NCI-H82 (cell line): Measurements from ENCODE around the gene PHF24.
"Not testable (repeated sequence)": the region's sequence is repeated elsewhere in the genome, so short reads cannot be mapped to it uniquely, and the experiment has no call there.

ENCODE experiments used
- DNase-seq: peaks from one replicate; lab custom pipeline; 2025; lab: John Stamatoyannopoulos, UW

Gene PHF24

DNA sequence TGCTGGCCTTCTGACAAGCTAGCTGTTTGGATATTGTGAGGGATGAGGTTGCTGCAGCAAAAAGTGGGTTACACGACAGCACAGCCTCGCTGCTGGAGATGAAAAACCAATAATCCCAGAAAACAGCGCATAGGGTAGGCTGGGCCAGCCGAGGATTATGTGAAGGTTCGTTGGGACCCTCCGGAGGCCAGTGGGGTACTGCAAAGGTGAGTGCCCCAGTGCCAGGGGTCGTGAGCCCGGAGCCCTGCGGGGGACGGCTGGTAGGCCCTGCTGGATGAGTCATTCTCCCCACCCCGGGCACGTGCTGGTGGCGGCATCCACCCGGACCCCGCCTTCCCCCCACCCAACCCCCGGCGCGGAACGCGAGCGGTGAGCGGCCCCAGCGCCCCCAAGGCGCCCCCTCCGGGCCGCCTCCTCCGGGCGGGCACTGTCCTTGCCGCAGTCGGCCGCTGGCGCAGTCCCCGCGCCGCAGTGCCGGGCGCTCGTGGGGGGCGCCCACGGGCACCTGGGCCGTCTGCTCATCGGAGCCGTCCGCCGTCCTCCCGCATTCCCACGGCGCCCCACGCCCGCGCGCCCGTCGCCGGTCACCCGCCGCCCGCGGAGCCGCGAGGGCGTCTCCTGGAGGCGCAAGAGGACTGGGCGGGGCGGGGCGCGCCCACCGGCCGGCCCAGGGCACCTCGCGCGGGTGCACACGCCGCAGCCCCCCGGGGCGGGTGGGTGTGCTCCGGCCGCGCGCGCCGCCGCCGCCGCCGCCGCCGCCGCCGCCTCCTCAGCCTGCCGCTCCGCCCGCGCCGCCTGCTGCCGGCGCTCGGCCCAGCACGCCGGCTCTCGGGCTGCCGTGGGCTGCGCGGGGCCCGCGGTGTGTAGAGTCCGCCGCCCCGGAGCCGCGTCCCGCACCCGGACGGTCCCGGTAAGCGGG is at the start of gene PHF24:
TSS of gene PHF24 (plus strand) at position 794 of the 919 bp plus-strand sequence. CDS start 13,014 bp downstream, outside the sequence.
- DNase-seq = peak; percentile 4

DNA sequence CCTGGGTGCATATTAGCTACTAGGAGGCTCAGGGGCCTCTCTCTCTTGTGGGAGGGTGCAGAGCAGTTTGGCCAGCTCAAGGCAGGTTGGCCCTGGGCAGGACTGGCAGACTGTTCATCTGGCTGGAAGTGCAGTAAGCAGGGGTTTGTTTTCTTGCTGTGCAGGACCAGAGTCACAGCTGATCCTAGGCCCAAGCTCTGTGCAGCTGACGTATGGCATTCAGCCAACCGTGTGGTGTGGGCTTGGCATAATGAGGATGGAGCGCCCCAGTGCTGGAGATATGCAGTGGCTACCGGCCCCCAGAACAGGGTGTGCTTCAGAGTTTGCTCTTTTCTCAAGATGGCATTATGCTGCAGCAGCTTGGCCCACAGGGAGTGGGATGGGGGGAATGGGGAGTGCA is 31.0 kb upstream of the PHF24 start:
- no peak for DNase-seq

DNA sequence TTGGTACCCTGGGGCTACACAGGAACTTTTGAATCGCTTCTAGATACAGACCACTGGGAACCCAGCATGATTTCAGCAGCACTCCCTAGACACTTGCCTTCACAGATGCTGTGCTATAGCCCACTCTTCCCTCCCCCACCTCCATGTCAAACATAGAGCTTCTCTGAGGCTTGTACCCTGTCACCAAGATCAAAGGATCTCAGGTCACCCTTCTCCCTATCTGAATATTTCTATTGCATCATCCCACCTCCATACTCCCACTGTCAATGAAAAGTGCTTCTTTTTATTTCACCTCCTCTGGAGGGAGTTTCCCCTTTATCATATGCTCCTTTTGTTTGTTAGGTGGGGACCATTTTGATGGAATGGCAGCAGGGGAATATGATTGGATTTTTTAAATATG is 29.2 kb upstream of the PHF24 start:
- peak; percentile 18 for DNase-seq

DNA sequence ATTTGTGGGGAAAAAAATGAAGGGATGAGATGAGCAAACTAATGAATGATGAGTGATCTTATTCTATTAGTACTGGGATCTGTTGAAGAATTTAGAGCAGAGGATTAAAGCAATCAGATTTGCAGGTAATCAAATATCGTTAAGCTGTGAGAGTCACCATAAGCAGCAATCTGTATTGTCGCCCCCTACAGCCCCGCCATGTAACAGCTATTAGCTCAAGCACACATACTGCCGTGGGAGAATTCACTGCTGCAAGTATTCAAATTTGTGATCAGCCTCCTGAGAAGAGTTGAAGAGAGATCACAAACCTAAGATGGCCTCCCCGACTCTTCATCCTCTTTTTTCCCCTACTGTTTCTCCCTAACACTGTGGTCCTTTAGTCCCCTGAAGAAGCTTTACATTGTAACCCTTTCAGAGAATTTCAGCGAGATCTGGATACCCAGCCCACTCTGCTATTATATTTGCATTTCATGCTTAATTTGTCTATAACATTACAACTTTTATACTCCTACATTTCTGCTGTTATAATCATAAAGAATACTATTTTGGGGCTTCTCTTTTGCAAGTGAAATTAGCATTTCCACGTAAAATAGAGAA is 28.5 kb upstream of the PHF24 start:
- peak; percentile 88 for DNase-seq

DNA sequence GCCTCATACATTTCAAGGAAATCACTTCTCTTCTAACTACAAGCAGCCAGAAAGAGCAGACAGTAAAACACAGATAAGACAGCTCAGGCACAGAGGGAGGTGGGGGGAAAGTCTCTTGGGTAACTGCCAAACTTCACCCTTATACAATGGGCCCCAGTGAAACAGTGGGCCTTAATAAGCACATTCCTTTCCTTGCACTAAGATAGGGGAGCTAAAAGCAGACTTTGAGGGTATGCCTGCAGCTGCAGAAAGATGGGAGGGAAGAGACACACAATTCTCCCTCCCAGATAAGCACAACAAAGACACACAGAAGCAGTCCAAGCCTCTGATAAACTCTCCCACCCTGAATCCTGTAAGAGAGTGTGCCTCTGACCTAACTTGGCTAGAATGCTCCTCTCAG is 18.1 kb upstream of the PHF24 start:
- not testable (repeated sequence) for DNase-seq

DNA sequence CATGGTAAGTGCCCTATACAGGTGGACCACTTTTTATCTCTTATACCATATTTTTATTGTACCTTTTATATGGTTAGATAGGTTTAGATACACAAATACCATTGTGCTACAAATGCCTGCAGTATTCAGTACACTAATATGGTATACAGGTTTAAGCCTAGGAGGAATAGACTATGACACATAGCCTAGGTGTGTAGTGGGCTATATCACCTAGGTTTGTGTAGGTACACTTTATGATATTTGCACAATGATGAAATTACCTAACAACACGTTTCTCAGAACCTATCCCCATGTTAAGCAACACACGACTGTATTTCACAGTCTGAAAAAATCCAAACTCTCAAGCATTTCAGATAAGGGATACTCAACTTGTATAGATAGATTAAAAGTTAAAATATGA is 9.6 kb upstream of the PHF24 start:
- DNase-seq = no peak

DNA sequence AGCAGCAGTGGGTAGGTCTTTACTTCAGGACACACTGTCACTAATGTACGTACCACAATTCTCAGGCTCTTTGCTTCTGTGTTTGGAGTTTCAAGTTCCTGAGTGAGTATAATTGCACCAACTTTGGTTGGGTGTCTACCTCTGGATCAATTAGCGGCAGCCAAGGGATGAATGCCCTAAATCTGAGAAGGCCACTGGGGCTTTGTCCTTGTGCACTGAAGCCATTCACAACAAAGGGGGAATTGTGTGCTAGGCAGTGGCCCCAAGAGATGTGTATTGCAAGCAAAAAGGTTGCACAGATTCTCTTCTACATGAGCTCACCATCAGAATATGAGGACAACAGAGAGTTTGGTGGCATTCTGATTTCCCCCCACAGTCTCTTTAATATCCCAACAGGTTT is 3.9 kb upstream of the PHF24 start:
- no peak for DNase-seq

DNA sequence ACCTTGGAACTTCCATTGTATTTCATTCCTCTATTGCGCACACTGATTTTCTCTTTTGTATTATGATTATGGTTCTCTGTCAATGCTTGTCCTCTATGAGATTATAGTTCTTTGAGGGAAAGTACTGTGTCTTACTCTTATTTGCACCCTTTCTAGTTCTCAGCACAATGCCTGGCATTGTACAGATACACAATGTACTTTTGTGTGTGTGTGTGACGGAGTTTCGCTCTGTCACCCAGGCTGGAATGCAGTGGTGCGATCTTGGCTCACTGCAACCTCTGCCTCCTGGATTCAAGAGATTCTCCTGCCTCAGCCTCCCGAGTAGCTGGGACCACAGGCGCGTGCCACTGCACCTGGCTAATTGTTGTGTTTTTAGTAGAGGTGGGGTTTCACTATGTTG is 2.0 kb upstream of the PHF24 start:
- DNase-seq = not testable (repeated sequence)

DNA sequence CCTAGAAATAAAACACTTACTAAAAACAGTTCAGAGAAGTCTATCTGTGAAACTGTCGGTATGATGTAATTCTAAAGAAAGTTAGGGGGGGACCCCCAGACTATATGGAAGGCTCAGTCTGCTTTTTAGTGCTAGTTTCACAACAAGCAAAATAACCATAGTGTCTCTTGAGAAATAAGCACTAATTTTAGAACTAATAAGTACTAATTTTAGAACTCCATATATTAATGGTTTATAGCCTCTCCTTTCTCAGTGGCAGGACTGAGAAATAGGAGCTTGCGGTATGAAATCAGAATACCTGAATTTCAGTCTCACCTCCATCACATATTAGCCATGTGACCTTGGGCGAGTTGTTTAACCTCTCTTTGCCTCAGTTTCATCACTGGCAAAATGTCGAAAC is 1.4 kb upstream of the PHF24 start:
- no peak for DNase-seq

DNA sequence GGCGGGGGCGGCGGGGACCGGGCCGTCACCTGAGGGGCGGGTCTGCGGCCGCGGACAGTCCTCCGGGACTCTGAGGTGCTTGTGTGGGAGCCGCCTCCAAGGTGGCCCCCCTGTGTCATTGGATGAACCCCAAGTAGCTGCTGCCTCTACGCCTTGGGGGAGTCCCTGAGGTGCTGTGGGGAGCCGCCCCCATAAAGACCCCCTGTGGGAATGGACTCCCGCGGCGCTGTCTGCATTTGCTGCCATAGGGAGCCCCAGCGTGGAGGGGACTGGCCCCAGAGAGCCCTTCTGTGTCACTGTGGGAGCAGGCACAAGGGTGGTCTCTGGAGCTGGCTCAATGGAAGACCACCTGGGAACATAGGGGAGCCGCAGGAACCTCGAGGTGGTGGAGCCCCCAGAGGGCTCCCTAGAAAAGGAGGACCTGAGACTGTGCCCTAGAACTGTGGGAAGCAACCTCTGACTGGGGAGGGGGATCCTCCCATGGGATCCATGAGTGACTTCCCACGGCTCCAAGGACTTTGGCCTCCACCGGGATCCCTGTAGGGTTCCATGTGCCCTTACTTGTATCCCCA is 412 bp downstream of the PHF24 start:
- no peak for DNase-seq

DNA sequence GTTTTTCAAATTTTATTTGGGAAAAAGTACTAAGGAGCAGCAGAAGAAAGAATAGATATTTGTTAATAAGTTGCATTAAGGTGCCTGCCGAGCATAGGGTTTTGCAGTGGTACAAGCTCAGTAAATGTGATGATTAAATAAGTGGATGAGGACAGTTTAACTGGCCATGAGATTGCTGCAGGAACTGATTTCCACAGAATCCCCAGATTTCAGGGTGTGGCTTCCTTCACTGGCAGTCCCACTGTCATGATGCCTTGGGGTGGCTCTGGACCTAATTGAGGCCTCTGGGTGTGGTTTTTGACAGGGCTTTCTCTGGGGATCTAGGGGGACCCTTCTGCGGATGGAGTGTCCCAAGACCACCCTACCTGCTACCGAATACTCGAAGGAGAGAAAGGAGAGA is 1.4 kb downstream of the PHF24 start:
- DNase-seq = no peak

DNA sequence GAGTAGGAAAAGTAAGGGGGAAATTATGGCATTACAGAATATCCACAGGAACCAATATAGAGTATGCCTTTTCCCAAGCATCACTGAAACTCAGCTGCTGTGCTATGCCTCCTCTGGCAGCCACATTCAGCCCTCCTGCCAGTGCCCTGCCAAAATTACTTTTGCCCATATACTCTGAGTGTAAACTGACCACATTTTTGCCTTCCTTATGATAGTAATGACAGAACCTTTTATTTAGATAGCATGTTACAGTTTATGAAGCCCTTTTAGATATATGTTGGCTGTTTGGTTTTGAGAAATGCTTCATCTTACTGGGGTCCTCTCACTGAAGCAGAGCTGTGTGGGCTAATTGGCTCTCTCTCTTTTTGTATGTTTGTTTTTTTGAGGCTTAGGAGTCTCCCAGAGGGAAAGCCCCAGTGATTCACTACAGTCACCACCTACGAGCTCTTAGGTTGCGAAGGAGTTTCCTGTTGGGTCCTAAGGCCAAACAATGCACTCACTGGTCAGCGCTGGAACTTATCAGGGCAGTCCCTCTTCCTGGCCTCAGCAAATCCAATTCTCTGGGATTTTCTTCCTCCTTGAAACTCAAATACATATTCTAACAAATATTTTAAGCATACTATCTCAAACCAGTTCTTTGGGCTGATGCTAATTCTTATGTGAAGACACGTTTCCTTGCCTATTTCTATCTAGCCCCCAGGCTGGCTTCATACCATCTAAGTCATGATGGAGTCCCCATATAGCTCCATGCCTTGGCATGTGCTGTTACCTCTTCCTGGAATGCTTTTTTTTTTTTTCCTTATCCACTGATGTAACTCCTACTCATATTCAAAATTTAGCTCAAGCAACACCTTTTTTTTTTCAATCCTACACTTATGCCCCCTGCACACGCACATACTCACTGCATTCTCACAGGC is 3.7 kb downstream of the PHF24 start:
- DNase-seq = no peak

DNA sequence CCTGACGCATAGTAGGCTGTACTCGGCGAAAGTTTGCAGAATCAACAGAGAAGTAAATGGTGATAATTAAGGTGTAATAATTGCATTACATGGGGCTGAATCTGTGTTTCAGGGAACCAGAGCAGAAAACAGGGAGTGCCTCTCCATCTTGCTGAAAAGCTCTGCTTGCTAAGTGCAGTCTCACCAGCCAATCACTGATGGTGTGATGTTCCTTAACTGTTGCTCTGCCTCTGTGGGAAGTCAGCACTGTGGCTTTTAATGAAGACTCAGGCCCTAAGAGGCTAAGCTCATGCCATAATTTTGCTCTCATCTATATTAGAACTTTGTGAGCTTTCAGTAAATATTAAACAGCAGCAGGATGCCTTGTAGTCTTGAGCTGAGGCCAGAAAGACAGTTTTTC is 4.5 kb downstream of the PHF24 start:
- DNase-seq = no peak

DNA sequence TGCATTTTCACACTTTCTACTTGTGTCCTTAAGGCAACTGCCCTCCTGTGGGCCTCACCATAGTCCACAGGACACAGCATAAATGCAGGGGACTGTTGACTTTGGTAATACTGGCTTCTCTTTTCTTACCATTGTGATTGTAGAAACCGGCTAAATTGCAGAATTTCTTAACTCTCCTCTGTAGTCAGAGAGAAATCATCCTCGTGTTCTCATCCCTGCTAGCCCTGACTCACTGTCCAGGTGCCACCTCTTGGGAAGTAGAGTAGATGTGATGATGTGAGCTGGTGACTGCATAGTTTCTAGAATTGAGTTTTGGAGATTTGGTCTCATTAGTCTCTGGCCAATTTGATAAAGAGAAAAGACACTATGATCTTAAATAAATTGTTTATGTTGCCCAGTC is 5.5 kb downstream of the PHF24 start:
- no peak for DNase-seq

DNA sequence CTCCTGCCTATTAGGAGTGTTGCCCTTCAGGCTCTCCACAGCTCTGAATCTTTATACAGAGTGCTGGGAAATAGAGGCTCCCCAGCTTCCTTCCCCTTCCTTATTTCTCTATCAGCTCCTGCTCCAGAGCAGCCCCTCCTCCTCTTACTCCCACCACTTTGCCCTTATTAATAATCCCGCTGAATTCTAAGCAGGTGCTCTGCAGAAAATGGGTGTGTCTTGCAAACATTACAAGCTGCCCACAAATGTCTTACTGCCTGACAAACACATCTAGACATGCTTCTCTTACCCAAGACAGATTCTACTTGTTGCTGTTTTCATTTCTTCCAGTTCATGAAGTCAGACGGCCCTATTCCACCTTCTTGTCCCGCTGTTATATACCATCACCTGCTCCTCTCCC is 6.4 kb downstream of the PHF24 start:
- DNase-seq = no peak

DNA sequence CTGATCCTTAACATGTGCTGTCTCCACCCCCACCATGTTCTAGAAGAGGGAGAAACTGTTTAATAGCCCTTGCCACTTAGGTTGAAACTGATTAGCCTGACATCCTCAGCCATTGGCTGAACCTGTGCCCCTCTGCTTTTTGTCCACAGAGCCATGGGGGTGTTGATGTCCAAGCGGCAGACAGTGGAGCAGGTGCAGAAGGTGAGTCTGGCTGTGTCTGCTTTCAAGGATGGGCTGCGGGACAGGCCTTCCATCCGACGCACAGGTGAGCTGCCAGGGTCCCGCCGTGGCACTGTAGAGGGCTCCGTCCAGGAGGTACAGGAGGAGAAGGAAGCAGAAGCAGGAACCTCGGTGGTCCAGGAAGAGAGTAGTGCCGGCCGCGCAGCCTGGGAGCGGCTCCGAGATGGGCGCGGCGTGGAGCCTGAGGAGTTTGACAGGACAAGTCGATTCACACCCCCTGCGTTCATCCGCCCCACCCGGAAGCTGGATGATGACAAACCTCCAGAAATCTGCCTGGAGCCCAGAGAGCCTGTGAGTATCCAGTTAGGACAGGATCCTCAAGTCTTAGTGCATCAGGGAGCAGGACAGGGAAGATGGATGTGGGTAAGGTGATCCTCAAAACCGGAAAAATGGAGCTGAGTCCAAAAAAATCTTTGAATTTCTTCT is 13.2 kb downstream of the PHF24 start:
- no peak for DNase-seq

DNA sequence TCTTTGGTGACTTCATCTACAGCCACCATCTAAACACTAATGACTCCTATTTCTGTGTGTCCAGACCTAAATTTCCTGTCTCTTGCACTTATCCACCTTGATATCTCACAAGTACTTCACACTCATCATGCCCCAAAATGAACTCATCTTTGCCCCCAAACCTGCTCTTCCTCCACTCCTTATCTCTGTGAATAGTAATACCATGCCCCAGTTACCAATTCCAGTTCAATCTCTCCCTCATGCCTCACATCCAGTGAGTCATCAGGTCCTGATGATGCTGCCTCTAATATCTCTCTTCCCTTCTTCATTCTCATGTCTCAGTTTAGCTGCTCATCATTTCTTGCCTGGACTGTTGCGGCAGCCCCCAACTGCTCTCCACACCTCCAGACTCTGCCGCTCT is 16.6 kb downstream of the PHF24 start:
- DNase-seq = no peak

DNA sequence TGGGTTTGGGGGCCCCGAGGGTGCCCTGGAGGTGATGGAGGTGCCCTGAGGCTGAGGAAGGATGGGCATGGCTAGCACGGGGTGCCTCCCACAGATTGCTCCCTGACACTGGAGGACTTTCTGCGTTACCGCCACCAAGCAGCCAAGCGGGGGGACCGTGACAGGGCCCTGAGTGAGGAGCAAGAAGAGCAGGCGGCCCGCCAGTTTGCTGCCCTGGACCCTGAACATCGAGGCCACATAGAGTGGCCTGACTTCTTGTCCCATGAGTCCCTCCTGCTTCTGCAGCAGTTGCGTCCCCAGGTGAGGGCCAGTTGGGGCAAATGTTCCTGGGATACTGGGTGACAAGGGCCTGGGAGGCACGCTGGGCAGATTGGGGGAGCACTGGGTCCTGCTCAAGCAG is 18.4 kb downstream of the PHF24 start:
- DNase-seq = no peak

DNA sequence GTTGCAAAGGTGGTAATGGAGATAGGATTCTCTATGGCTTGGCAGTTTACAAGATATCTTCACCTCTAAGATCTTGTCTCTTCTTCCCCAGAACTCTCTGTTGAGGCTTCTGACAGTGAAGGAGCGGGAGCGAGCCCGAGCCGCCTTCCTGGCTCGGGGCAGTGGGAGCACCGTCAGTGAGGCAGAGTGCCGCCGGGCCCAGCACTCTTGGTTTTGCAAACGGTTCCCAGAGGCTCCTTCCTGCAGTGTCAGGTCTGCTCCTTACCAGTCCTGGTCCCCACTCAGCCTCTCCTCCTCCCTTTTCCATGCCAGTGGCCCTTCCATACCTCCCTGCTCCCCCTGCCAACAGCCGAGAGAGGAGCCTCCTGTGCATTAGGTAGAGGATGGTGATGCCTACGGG is 18.9 kb downstream of the PHF24 start:
- DNase-seq = no peak

DNA sequence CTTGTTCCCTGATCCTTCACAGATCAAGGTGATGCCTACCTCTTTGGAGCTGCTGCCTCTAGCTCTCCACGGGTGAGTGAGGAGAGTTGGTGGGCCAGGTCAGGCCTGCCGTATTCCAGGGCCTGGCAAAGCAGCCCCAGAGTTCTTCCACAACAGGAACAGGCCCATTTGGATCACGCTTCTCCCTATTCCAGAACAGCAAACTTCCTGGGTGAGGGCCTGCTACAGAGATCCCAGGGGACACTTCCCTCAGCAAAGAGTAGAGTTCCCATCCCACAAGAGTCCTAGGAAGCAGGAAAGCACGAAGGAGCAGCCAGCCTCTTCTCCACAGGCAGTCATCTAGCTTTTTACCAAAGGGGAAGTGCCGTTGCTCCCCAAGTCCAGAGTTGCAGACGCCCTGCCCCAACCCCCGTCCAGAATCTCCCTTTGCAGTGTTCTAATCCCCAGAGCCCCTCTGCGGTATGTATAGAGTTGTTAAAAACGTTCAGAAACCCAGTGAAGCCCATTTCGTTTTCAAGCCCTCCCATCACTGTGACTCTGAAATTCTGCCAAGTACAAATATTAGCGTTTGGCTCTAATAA is 22.2 kb downstream of the PHF24 start:
- no peak for DNase-seq

DNA sequence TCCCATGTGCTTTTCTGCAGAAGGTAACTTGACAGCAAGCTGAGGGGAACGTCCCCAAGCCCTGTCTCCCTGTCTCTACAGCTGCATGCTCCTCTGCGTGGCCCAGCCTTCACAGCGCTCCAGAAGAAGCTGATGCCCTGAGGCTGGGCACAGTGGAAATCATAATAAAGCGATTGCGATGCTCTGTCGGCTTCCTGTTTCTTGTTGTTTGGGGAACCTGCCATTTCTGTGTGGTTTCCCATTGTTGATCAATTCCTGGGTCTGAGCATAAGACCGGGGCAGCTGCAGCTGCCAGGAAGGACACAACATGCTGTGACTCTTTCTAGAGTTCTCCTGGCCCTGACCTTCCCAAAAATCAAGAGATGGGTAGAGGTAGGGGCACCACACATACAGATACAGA is 24.3 kb downstream of the PHF24 start:
- no peak for DNase-seq
